Esophagus squamous epithelium (tissue), 5 donors: ENCODE results near the gene PLXNC1. TPM values are rescaled to one million over a fixed set of nuclear protein-coding genes. Genes with fewer than 3 reads are reported as not detected.

Source experiments
- DNase-seq: peaks from one replicate; lab custom pipeline; 2025; lab: John Stamatoyannopoulos, UW
- H3K27ac ChIP-seq, 4 donors: fragments of 200-600 bp; sonication (generic); one replicate each; pipeline ENCODE4 v1.5.1; 2016 to 2019; ENCODE audit warnings: mild to moderate bottlenecking in 1 of 4
- H3K27me3 ChIP-seq, 4 donors: fragments of 200-600 bp; sonication (generic); 1 replicate in 3 of 4; 2 replicates in 1 of 4; pipeline versions ENCODE4 v1.5.1 to v1.6.0; 2017 to 2021; ENCODE audit warnings: antibody characterized with exemption in 1 of 4
- H3K36me3 ChIP-seq, 3 donors: fragments of 200-600 bp; sonication (generic); one replicate each; pipeline ENCODE4 v1.5.1; 2016 to 2019
- H3K4me1 ChIP-seq, 3 donors: fragments of 200-600 bp; sonication (generic); one replicate each; pipeline ENCODE4 v1.5.1; 2017 to 2019
- H3K4me3 ChIP-seq, 4 donors: fragments of 200-600 bp; sonication (generic); 1 replicate in 3 of 4; 2 replicates in 1 of 4; pipeline ENCODE4 v1.5.1; 2016 to 2019; ENCODE audit warnings: mild to moderate bottlenecking in 2 of 4, moderate library complexity in 1 of 4
- H3K9me3 ChIP-seq, 3 donors: fragments of 200-600 bp; sonication (generic); one replicate each; pipeline ENCODE4 v1.5.1; 2016 to 2019
- CTCF ChIP-seq, 6 experiments: fragments of 450-650 bp in 4 of 6; fragments of 200-600 bp in 2 of 6; sonication (generic) in 2 of 6; IDR thresholded peaks; one replicate each; pipeline ENCODE4 v1.5.1; 2016 to 2019; ENCODE audit warnings: antibody characterized with exemption in 6 of 6, mild to moderate bottlenecking in 4 of 6, moderate library complexity in 4 of 6
- POLR2A ChIP-seq, 4 donors: fragments of 450-650 bp; IDR thresholded peaks; one replicate each; pipeline ENCODE4 v1.6.1; 2017; ENCODE audit warnings: antibody characterized with exemption in 4 of 4, mild to moderate bottlenecking in 4 of 4, moderate library complexity in 3 of 4
- WGBS, 2 donors: methylation state at CpG; one replicate each; pipeline ENCODE4 v1.1.5; 2018; 5-methylcytosine and 5-hydroxymethylcytosine counted together
- intact Hi-C: fragments of 100-400 bp; cut with DNase I; formaldehyde crosslinking; loops from one replicate; pipeline ENCODE4 v1.15.0; 2022
- total RNA-seq, 4 donors: library from RNA; depleted of rRNA; stranded (reverse); fragments of >200 nt; gene quantifications; one replicate each; pipeline ENCODE4 v1.1.0, GENCODE V29; 2016
- donor health status: DM: yes; HTN: yes; CAD: no.

The PLXNC1 gene
- total RNA-seq, 4 donors from 2014 or later = 1.0 to 6.7 (median 2.6) TPM

GRCh38 chr12:94269316-94269999 is 121.1 kb downstream of the PLXNC1 start:
- Histone ChIP-seq H3K27ac (no peak overlapping the region), H3K9me3 (no peaks in the 10 kb centered on the region), H3K4me3 (no peak overlapping the region), H3K4me1 (peaks cover 3 to 36% (median 3%) of the 10 kb centered on the region in 3 donors), H3K36me3 (no peaks in the 10 kb centered on the region), H3K27me3 (no peaks in the 10 kb centered on the region)
- 65 to 74% methylated on average over 4 of the region's 4 CpGs for WGBS, 2 donors
- no peak for DNase-seq
- TF ChIP-seq POLR2A (IDR thresholded peaks at IDR 0.05) = no peak
- TF ChIP-seq CTCF (IDR thresholded peaks at IDR 0.05) = no peak
- intact Hi-C loops = no loop called here

- 71 to 73% methylated on average over 6 of the region's 6 CpGs for WGBS, 2 donors
- intact Hi-C loops = no loop called here
- no peak for DNase-seq
- no peak overlapping the region for H3K27ac ChIP-seq
- peaks cover 3 to 24% (median 3%) of the 10 kb centered on the region in 3 donors for H3K4me1 ChIP-seq
- no peaks in the 10 kb centered on the region for H3K27me3 ChIP-seq
- TF ChIP-seq POLR2A (IDR thresholded peaks at IDR 0.05) (no peak), CTCF (IDR thresholded peaks at IDR 0.05) (no peak)
- H3K4me3 ChIP-seq = no peak overlapping the region
- no peaks in the 10 kb centered on the region for H3K36me3 ChIP-seq
- no peaks in the 10 kb centered on the region for H3K9me3 ChIP-seq
Observed at GRCh38 chr12:94271351-94271750, 123.0 kb downstream of the PLXNC1 start.

- Histone ChIP-seq H3K9me3 (no peaks in the 10 kb centered on the region), H3K27ac (no peak overlapping the region), H3K36me3 (no peaks in the 10 kb centered on the region), H3K4me3 (no peak overlapping the region), H3K4me1 (peaks cover 0 to 15% (median 3%) of the 10 kb centered on the region in 3 donors), H3K27me3 (no peaks in the 10 kb centered on the region)
- WGBS, 2 donors = 88 to 93% methylated on average over 5 of the region's 5 CpGs
- TF ChIP-seq CTCF (IDR thresholded peaks at IDR 0.05) (no peak), POLR2A (IDR thresholded peaks at IDR 0.05) (no peak)
- DNase-seq = no peak
- intact Hi-C loops = no loop called here
Observed at GRCh38 chr12:94272280-94272679, 123.9 kb downstream of the PLXNC1 start.

- Histone ChIP-seq H3K9me3 (no peaks in the 10 kb centered on the region), H3K27ac (no peak overlapping the region), H3K36me3 (no peaks in the 10 kb centered on the region), H3K4me3 (no peak overlapping the region), H3K4me1 (peaks cover 0 to 5% (median 0%) of the 10 kb centered on the region in 3 donors), H3K27me3 (peaks cover 0 to under 1% (median 0%) of the 10 kb centered on the region in 4 donors)
- intact Hi-C loops = no loop called here
- no peak for TF ChIP-seq CTCF (IDR thresholded peaks at IDR 0.05)
- TF ChIP-seq POLR2A (IDR thresholded peaks at IDR 0.05) = no peak
- DNase-seq = no peak
- 94 to 100% methylated on average over 3 of the region's 3 CpGs for WGBS, 2 donors
Observed at GRCh38 chr12:94273272-94273671, 124.9 kb downstream of the PLXNC1 start.

- Histone ChIP-seq H3K36me3 (peaks cover 0 to 10% (median 0%) of the 10 kb centered on the region in 3 donors), H3K27me3 (peaks cover 0 to 21% (median 0%) of the 10 kb centered on the region in 4 donors), H3K9me3 (no peaks in the 10 kb centered on the region), H3K27ac (no peak overlapping the region), H3K4me1 (no peaks in the 10 kb centered on the region), H3K4me3 (no peak overlapping the region)
- no peak for DNase-seq
- intact Hi-C loops = no loop called here
- WGBS, 2 donors = 87 to 96% methylated on average over 6 of the region's 6 CpGs
- TF ChIP-seq CTCF (IDR thresholded peaks at IDR 0.05) (no peak), POLR2A (IDR thresholded peaks at IDR 0.05) (no peak)
Observed at GRCh38 chr12:94276725-94277124, 128.3 kb downstream of the PLXNC1 start.
